ENCODE data around the gene MRGPRX4.
A peak's percentile ranks its signal among the peaks of the same experiment; 100 is the strongest.

Gene MRGPRX4

DNA sequence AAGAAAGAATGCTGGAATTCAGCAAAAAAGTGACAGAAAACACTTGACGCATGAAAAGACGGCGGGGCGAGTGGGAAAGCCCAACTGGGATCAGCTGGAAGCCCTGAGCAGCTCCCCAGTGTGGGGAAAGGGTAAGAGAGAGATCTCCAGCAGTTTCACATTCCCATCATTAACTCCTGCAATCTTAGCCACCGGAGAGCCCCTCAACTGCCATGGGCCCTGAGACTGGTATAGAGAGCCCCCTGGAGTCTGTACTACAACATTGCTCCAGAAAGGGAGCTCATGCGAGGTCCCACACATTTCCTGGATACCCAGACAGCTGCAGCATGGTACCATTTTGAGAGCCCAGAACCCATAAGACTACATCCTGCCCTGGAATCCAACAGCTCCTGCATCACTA lies 31.1 kb downstream of the MRGPRX4 start:
- no peak overlapping the region for H2AFZ ChIP-seq (ENCODE audit: low read depth)
- no peaks in the 10 kb centered on the region for H4K20me1 ChIP-seq (ENCODE audit: insufficient read depth)
- TF ChIP-seq, protein P1, sequence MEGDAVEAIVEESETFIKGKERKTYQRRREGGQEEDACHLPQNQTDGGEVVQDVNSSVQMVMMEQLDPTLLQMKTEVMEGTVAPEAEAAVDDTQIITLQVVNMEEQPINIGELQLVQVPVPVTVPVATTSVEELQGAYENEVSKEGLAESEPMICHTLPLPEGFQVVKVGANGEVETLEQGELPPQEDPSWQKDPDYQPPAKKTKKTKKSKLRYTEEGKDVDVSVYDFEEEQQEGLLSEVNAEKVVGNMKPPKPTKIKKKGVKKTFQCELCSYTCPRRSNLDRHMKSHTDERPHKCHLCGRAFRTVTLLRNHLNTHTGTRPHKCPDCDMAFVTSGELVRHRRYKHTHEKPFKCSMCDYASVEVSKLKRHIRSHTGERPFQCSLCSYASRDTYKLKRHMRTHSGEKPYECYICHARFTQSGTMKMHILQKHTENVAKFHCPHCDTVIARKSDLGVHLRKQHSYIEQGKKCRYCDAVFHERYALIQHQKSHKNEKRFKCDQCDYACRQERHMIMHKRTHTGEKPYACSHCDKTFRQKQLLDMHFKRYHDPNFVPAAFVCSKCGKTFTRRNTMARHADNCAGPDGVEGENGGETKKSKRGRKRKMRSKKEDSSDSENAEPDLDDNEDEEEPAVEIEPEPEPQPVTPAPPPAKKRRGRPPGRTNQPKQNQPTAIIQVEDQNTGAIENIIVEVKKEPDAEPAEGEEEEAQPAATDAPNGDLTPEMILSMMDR (conservative IDR thresholded peaks at IDR 0.05; ENCODE audit: low read depth, low read length), result 0 out of 2 replicates have a peak, but pooled peaks have one; percentile 11
- no peaks in the 10 kb centered on the region for H3K4me1 ChIP-seq (ENCODE audit: low read depth, poor library complexity, severe bottlenecking)
- no peaks in the 10 kb centered on the region for H3K27me3 ChIP-seq (ENCODE audit: insufficient read depth, low read depth)
- no peaks in the 10 kb centered on the region for H3K79me2 ChIP-seq (ENCODE audit: insufficient read depth, low read depth)
- H3K36me3 ChIP-seq (ENCODE audit: insufficient read depth), result no peaks in the 10 kb centered on the region
- H3K27ac ChIP-seq, result no peak overlapping the region
- H3K4me3 ChIP-seq (IDR thresholded peaks at IDR 0.05; ENCODE audit: insufficient read depth, low read depth, low read length), result no peak overlapping the region
- H3K9ac ChIP-seq, result no peak overlapping the region
- H3K4me2 ChIP-seq, result no peak overlapping the region

GRCh38 chr11:18204220-18204619 lies 31.6 kb downstream of the MRGPRX4 start:
- TF ChIP-seq, protein P1 (conservative IDR thresholded peaks at IDR 0.05; ENCODE audit: low read depth, low read length), result no peak
- H3K9ac ChIP-seq, result no peak overlapping the region
- H3K4me1 ChIP-seq (ENCODE audit: low read depth, poor library complexity, severe bottlenecking), result no peaks in the 10 kb centered on the region
- no peaks in the 10 kb centered on the region for H3K27me3 ChIP-seq (ENCODE audit: insufficient read depth, low read depth)
- H2AFZ ChIP-seq (ENCODE audit: low read depth), result no peak overlapping the region
- no peak overlapping the region for H3K27ac ChIP-seq
- no peaks in the 10 kb centered on the region for H3K36me3 ChIP-seq (ENCODE audit: insufficient read depth)
- no peaks in the 10 kb centered on the region for H4K20me1 ChIP-seq (ENCODE audit: insufficient read depth)
- H3K4me3 ChIP-seq (IDR thresholded peaks at IDR 0.05; ENCODE audit: insufficient read depth, low read depth, low read length), result no peak overlapping the region
- H3K4me2 ChIP-seq, result no peak overlapping the region
- H3K79me2 ChIP-seq (ENCODE audit: insufficient read depth, low read depth), result no peaks in the 10 kb centered on the region

GRCh38 chr11:18204771-18205170 lies 32.1 kb downstream of the MRGPRX4 start:
- Histone ChIP-seq H3K36me3 (ENCODE audit: insufficient read depth) (no peaks in the 10 kb centered on the region), H3K4me1 (ENCODE audit: low read depth, poor library complexity, severe bottlenecking) (no peaks in the 10 kb centered on the region), H3K4me2 (no peak overlapping the region), H4K20me1 (ENCODE audit: insufficient read depth) (no peaks in the 10 kb centered on the region), H2AFZ (ENCODE audit: low read depth) (no peak overlapping the region), H3K9ac (no peak overlapping the region), H3K4me3 (IDR thresholded peaks at IDR 0.05; ENCODE audit: insufficient read depth, low read depth, low read length) (no peak overlapping the region), H3K79me2 (ENCODE audit: insufficient read depth, low read depth) (no peaks in the 10 kb centered on the region), H3K27me3 (ENCODE audit: insufficient read depth, low read depth) (no peaks in the 10 kb centered on the region), H3K27ac (no peak overlapping the region)
- TF ChIP-seq, protein P1 (conservative IDR thresholded peaks at IDR 0.05; ENCODE audit: low read depth, low read length), result no peak

- Histone ChIP-seq H4K20me1 (ENCODE audit: insufficient read depth) (no peaks in the 10 kb centered on the region), H3K27ac (no peak overlapping the region), H3K79me2 (ENCODE audit: insufficient read depth, low read depth) (no peaks in the 10 kb centered on the region), H3K36me3 (ENCODE audit: insufficient read depth) (no peaks in the 10 kb centered on the region), H3K4me3 (IDR thresholded peaks at IDR 0.05; ENCODE audit: insufficient read depth, low read depth, low read length) (no peak overlapping the region), H3K4me2 (no peak overlapping the region), H3K4me1 (ENCODE audit: low read depth, poor library complexity, severe bottlenecking) (no peaks in the 10 kb centered on the region), H3K9ac (no peak overlapping the region), H2AFZ (ENCODE audit: low read depth) (no peak overlapping the region), H3K27me3 (ENCODE audit: insufficient read depth, low read depth) (no peaks in the 10 kb centered on the region)
- TF ChIP-seq, protein P1 (conservative IDR thresholded peaks at IDR 0.05; ENCODE audit: low read depth, low read length), result no peak
Observed at GRCh38 chr11:18209058-18209457, 36.4 kb downstream of the MRGPRX4 start.

Data from KMS-11 (cell line).